ENCODE measurements around the gene NR2E1. TPM values are rescaled to one million over a fixed set of nuclear protein-coding genes. Genes with fewer than 3 reads are reported as not detected.

NR2E1 gene
- total RNA-seq, 3 donors from 2014 or later (not counting 1 experiment from before 2014, with no cell fraction given) = not detected

DNA sequence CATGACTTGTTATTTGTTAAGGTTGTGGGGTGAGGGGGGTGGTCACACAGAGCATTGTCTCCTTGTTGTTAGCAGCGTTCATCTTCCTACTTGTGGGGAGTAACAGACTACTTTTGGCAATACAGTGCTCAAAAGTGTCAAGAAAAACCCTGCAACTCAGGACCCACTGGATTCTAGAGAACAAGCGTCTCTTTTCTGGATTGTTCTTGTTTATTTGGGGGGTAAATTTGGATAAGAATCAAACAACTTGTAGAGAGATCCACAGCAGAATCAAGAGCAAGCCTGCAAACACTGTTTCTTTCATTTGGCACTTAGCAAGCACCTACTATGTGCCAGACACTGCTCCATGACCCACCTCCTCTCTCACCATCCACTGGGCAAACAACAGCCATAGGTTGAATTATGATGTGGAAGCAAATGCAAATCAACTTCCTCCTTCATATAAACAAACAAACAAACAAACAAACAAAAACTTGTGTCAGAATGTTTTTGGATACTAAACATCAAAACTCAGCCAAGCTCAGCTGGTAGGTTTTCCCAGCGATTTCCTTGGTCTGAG lies 4.0 kb upstream of the NR2E1 start:
- H3K4me1 Mint-ChIP-seq = peaks cover 12 to 24% of the 10 kb centered on the region in 2 donors
- Histone ChIP-seq H3K36me3 (ENCODE audit: control insufficient read depth, insufficient read depth, low read length) (no peaks in the 10 kb centered on the region), H3K27me3 (ENCODE audit: control insufficient read depth, insufficient read depth, low read length) (peaks cover 79% of the 10 kb centered on the region), H3K27ac (ENCODE audit: low read length) (no peak overlapping the region), H3K9me3 (ENCODE audit: control insufficient read depth, insufficient read depth, low read length) (no peaks in the 10 kb centered on the region), H3K4me1 (ENCODE audit: control insufficient read depth, insufficient read depth, low read length) (peaks cover 16% of the 10 kb centered on the region), H3K4me3 (ENCODE audit: low read length) (no peak overlapping the region)
- DNase-seq = no peak
- H3K9me3 Mint-ChIP-seq = no peaks in the 10 kb centered on the region
- TF ChIP-seq, protein P1, sequence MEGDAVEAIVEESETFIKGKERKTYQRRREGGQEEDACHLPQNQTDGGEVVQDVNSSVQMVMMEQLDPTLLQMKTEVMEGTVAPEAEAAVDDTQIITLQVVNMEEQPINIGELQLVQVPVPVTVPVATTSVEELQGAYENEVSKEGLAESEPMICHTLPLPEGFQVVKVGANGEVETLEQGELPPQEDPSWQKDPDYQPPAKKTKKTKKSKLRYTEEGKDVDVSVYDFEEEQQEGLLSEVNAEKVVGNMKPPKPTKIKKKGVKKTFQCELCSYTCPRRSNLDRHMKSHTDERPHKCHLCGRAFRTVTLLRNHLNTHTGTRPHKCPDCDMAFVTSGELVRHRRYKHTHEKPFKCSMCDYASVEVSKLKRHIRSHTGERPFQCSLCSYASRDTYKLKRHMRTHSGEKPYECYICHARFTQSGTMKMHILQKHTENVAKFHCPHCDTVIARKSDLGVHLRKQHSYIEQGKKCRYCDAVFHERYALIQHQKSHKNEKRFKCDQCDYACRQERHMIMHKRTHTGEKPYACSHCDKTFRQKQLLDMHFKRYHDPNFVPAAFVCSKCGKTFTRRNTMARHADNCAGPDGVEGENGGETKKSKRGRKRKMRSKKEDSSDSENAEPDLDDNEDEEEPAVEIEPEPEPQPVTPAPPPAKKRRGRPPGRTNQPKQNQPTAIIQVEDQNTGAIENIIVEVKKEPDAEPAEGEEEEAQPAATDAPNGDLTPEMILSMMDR (IDR thresholded peaks at IDR 0.05) = no peak
- intact Hi-C loops (cut with micrococcal nuclease) = no loop called here
- H3K27ac Mint-ChIP-seq = no peak overlapping the region
- no peak for ATAC-seq
- peaks cover 7% of the 10 kb centered on the region for H3K36me3 Mint-ChIP-seq
- H3K4me3 Mint-ChIP-seq = no peak overlapping the region
- H3K27me3 Mint-ChIP-seq (ENCODE audit: low read depth in 2 of 2) = peaks cover 79 to 86% of the 10 kb centered on the region in 2 donors
- WGBS (ENCODE audit: insufficient coverage) = 8% methylated on average over 3 of the region's 3 CpGs

GRCh38 chr6:108163267-108163643 lies 2.6 kb upstream of the NR2E1 start:
- H3K4me3 Mint-ChIP-seq = no peak overlapping the region
- peaks cover 18 to 25% of the 10 kb centered on the region in 2 donors for H3K4me1 Mint-ChIP-seq
- Histone ChIP-seq H3K4me1 (ENCODE audit: control insufficient read depth, insufficient read depth, low read length) (peaks cover 16% of the 10 kb centered on the region), H3K36me3 (ENCODE audit: control insufficient read depth, insufficient read depth, low read length) (no peaks in the 10 kb centered on the region), H3K9me3 (ENCODE audit: control insufficient read depth, insufficient read depth, low read length) (no peaks in the 10 kb centered on the region), H3K27me3 (ENCODE audit: control insufficient read depth, insufficient read depth, low read length) (peaks cover 80% of the 10 kb centered on the region), H3K27ac (ENCODE audit: low read length) (no peak overlapping the region), H3K4me3 (ENCODE audit: low read length) (no peak overlapping the region)
- intact Hi-C loops (cut with micrococcal nuclease) = no loop called here
- TF ChIP-seq, protein P1 (IDR thresholded peaks at IDR 0.05) = no peak
- no peak for ATAC-seq
- no peaks in the 10 kb centered on the region for H3K9me3 Mint-ChIP-seq
- peaks cover 84 to 92% of the 10 kb centered on the region in 2 donors for H3K27me3 Mint-ChIP-seq (ENCODE audit: low read depth in 2 of 2)
- no peak for DNase-seq
- peaks cover 2% of the 10 kb centered on the region for H3K36me3 Mint-ChIP-seq
- H3K27ac Mint-ChIP-seq = no peak overlapping the region
- 3% methylated on average over 6 of the region's 6 CpGs for WGBS (ENCODE audit: insufficient coverage)

GRCh38 chr6:108163644-108164542 lies 1.9 kb upstream of the NR2E1 start:
- DNase-seq (no peak), ATAC-seq (no peak)
- H3K4me3 Mint-ChIP-seq = no peak overlapping the region
- no peaks in the 10 kb centered on the region for H3K9me3 Mint-ChIP-seq
- WGBS (ENCODE audit: insufficient coverage) = 8% methylated on average over 41 of the region's 41 CpGs
- Histone ChIP-seq H3K27ac (ENCODE audit: low read length) (no peak overlapping the region), H3K27me3 (ENCODE audit: control insufficient read depth, insufficient read depth, low read length) (peaks cover 80% of the 10 kb centered on the region), H3K4me3 (ENCODE audit: low read length) (no peak overlapping the region), H3K4me1 (ENCODE audit: control insufficient read depth, insufficient read depth, low read length) (peaks cover 22% of the 10 kb centered on the region), H3K9me3 (ENCODE audit: control insufficient read depth, insufficient read depth, low read length) (no peaks in the 10 kb centered on the region), H3K36me3 (ENCODE audit: control insufficient read depth, insufficient read depth, low read length) (no peaks in the 10 kb centered on the region)
- peaks cover 15 to 30% of the 10 kb centered on the region in 2 donors for H3K4me1 Mint-ChIP-seq
- no peaks in the 10 kb centered on the region for H3K36me3 Mint-ChIP-seq
- H3K27me3 Mint-ChIP-seq (ENCODE audit: low read depth in 2 of 2) = peaks cover 85 to 89% of the 10 kb centered on the region in 2 donors
- H3K27ac Mint-ChIP-seq = no peak overlapping the region
- TF ChIP-seq, protein P1 (IDR thresholded peaks at IDR 0.05) = no peak
- intact Hi-C loops (cut with micrococcal nuclease) = no loop called here

Data from natural killer cell (primary cell).